RWPE2 (cell line): Measurements from ENCODE around the gene HADH.

Source experiments
- ATAC-seq: fragments of 200-7000 bp; cut with Tn5 transposase; 3 replicates; pipeline ENCODE4 v1.9.1; 2021; ENCODE audit warnings: low read depth
- DNase-seq: peaks from one replicate; pipeline ENCODE4 v3.0.0-alpha.2; 2020; ENCODE audit warnings: low spot score
- H3K27ac ChIP-seq: fragments of 450-650 bp; 2 replicates; pipeline ENCODE4 v1.5.1; 2017; ENCODE audit warnings: mild to moderate bottlenecking; ENCODE audit not compliant: poor library complexity, severe bottlenecking
- H3K27me3 ChIP-seq: fragments of 250-450 bp; sonication (Bioruptor Pico); 2 replicates; pipeline ENCODE4 v1.5.1; 2021; ENCODE audit warnings: mild to moderate bottlenecking, moderate library complexity; ENCODE audit not compliant: insufficient read depth, poor library complexity, severe bottlenecking
- H3K36me3 ChIP-seq: fragments of 250-450 bp; sonication (Bioruptor Pico); 2 replicates; pipeline ENCODE4 v1.5.1; 2020; ENCODE audit warnings: low read depth, mild to moderate bottlenecking, moderate library complexity
- H3K4me1 ChIP-seq: fragments of 250-450 bp; sonication (Bioruptor Pico); 2 replicates; pipeline ENCODE4 v1.5.1; 2021; ENCODE audit warnings: mild to moderate bottlenecking, moderate library complexity; ENCODE audit not compliant: insufficient read depth, poor library complexity, severe bottlenecking
- H3K4me3 ChIP-seq: fragments of 250-450 bp; sonication (Bioruptor Pico); 2 replicates; pipeline ENCODE4 v1.5.1; 2021; ENCODE audit warnings: mild to moderate bottlenecking, moderate library complexity; ENCODE audit not compliant: severe bottlenecking
- H3K9me3 ChIP-seq: fragments of 250-450 bp; sonication (Bioruptor Pico); 2 replicates; pipeline ENCODE4 v1.5.1; 2021; ENCODE audit warnings: mild to moderate bottlenecking, moderate library complexity; ENCODE audit not compliant: severe bottlenecking
- TF ChIP-seq, protein P1 (sequence below): fragments of 450-650 bp; IDR thresholded peaks from one replicate; pipeline ENCODE4 v1.5.1; 2017; ENCODE audit warnings: mild to moderate bottlenecking, moderate library complexity; ENCODE audit not compliant: poor library complexity, severe bottlenecking

HADH gene

GRCh38 chr4:108052558-108053120 lies 63.0 kb downstream of the HADH start:
- DNase-seq (no peak), ATAC-seq (no peak)
- no peaks in the 10 kb centered on the region for H3K4me1 ChIP-seq

GRCh38 chr4:108053251-108053711 lies 63.6 kb downstream of the HADH start:
- Histone ChIP-seq H3K4me3 (no peak overlapping the region), H3K27me3 (no peaks in the 10 kb centered on the region), H3K4me1 (no peaks in the 10 kb centered on the region), H3K36me3 (no peaks in the 10 kb centered on the region), H3K27ac (no peak overlapping the region), H3K9me3 (no peaks in the 10 kb centered on the region)
- no peak for ATAC-seq
- TF ChIP-seq, protein P1, sequence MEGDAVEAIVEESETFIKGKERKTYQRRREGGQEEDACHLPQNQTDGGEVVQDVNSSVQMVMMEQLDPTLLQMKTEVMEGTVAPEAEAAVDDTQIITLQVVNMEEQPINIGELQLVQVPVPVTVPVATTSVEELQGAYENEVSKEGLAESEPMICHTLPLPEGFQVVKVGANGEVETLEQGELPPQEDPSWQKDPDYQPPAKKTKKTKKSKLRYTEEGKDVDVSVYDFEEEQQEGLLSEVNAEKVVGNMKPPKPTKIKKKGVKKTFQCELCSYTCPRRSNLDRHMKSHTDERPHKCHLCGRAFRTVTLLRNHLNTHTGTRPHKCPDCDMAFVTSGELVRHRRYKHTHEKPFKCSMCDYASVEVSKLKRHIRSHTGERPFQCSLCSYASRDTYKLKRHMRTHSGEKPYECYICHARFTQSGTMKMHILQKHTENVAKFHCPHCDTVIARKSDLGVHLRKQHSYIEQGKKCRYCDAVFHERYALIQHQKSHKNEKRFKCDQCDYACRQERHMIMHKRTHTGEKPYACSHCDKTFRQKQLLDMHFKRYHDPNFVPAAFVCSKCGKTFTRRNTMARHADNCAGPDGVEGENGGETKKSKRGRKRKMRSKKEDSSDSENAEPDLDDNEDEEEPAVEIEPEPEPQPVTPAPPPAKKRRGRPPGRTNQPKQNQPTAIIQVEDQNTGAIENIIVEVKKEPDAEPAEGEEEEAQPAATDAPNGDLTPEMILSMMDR = no peak
- DNase-seq = no peak

More at GRCh38 chr4:108052558-108053120, 63.0 kb downstream of the HADH start:
- Histone ChIP-seq H3K27ac (no peak overlapping the region), H3K27me3 (no peaks in the 10 kb centered on the region), H3K36me3 (no peaks in the 10 kb centered on the region), H3K4me3 (no peak overlapping the region), H3K9me3 (no peaks in the 10 kb centered on the region)
- TF ChIP-seq, protein P1 = no peak

- DNase-seq = no peak
- Histone ChIP-seq H3K27me3 (no peaks in the 10 kb centered on the region), H3K36me3 (no peaks in the 10 kb centered on the region), H3K4me3 (no peak overlapping the region), H3K27ac (no peak overlapping the region), H3K4me1 (no peaks in the 10 kb centered on the region), H3K9me3 (no peaks in the 10 kb centered on the region)
- no peak for ATAC-seq
- TF ChIP-seq, protein P1 = no peak
Observed at GRCh38 chr4:108054025-108054638, 64.4 kb downstream of the HADH start.

DNA sequence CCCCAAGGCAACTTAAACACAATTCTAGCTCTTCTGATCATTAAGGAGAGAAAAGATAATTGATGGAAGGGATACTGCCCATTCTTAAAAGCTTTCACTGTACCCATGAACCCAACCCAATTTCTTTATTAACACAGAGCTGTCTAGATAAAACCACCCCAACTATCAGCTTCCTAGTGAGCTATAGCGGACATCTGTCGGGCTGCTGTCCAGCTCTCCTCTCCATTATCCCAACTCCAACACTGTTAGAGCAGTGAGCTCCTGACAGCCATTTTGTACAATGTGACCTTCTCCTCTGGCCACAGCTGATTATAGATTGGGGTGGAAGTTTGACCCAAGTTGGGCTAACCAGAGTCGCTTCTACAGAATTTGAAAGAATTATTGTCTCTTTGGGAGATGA lies 66.1 kb downstream of the HADH start:
- H3K36me3 ChIP-seq = no peaks in the 10 kb centered on the region
- TF ChIP-seq, protein P1 = no peak
- H3K4me1 ChIP-seq = no peaks in the 10 kb centered on the region
- no peaks in the 10 kb centered on the region for H3K27me3 ChIP-seq
- H3K4me3 ChIP-seq = no peak overlapping the region
- DNase-seq (no peak), ATAC-seq (no peak)
- no peak overlapping the region for H3K27ac ChIP-seq
- H3K9me3 ChIP-seq = no peaks in the 10 kb centered on the region

- Histone ChIP-seq H3K36me3 (no peaks in the 10 kb centered on the region), H3K27ac (no peak overlapping the region), H3K4me3 (no peak overlapping the region), H3K4me1 (no peaks in the 10 kb centered on the region), H3K27me3 (no peaks in the 10 kb centered on the region), H3K9me3 (no peaks in the 10 kb centered on the region)
- TF ChIP-seq, protein P1 = no peak
- ATAC-seq = no peak
- no peak for DNase-seq
Observed at GRCh38 chr4:108056418-108056817, 66.7 kb downstream of the HADH start.
